Activated T-cell treated with anti-CD3 and anti-CD28 coated beads, Interleukin-2, amount 50 U/mL, for 72 hours (primary cell): ENCODE measurements around the gene DNAJC1. TPM values are rescaled to one million over a fixed set of nuclear protein-coding genes. Genes with fewer than 3 reads are reported as not detected.
"Not testable (repeated sequence)": the region's sequence is repeated elsewhere in the genome, so short reads cannot be mapped to it uniquely, and the experiment has no call there.

Experiments used
- ATAC-seq, 2 donors: fragments of 150-1000 bp; cut with Tn5 transposase; replicated peaks in 1 of 2; 2 replicates each; pipeline ENCODE4 v1.10.0; 2021; ENCODE audit warnings: moderate library complexity in 2 of 2, mild to moderate bottlenecking in 1 of 2
- DNase-seq, 2 donors: peaks; one replicate each; pipeline ENCODE4 v3.0.0; 2021 to 2022; ENCODE audit warnings: mixed read lengths in 1 of 2
- H3K27ac Mint-ChIP-seq: one replicate; pipeline ENCODE4 v1.8.0; 2022; ENCODE audit warnings: mild to moderate bottlenecking, moderate library complexity, mixed read lengths
- H3K27me3 Mint-ChIP-seq: one replicate; pipeline ENCODE4 v1.8.0; 2022; ENCODE audit warnings: low read depth, mixed read lengths
- H3K36me3 Mint-ChIP-seq, 2 donors: one replicate each; pipeline ENCODE4 v1.8.0; 2022; ENCODE audit warnings: mixed read lengths in 2 of 2, mild to moderate bottlenecking in 1 of 2; ENCODE audit not compliant: insufficient read depth in 2 of 2
- H3K4me1 Mint-ChIP-seq: one replicate; pipeline ENCODE4 v1.8.0; 2022; ENCODE audit warnings: low read depth, mixed read lengths
- H3K4me3 Mint-ChIP-seq, 2 donors: one replicate each; pipeline ENCODE4 v1.8.0; 2022; ENCODE audit warnings: mild to moderate bottlenecking in 2 of 2, mixed read lengths in 2 of 2, moderate library complexity in 2 of 2
- H3K9me3 Mint-ChIP-seq, 2 donors: one replicate each; pipeline ENCODE4 v1.8.0; 2022; ENCODE audit warnings: mixed read lengths in 2 of 2
- total RNA-seq, 2 donors: library from RNA; stranded (reverse); gene quantifications; one replicate each; pipeline ENCODE4 v1.2.3, GENCODE V29; 2022

DNAJC1 gene
- total RNA-seq, 2 donors from 2014 or later: 40.6 to 42.4 TPM

GRCh38 chr10:22023508-22023907 lies 20.0 kb upstream of the DNAJC1 start:
- no peak overlapping the region for H3K27ac Mint-ChIP-seq
- peaks cover 5% of the 10 kb centered on the region for H3K27me3 Mint-ChIP-seq
- H3K4me3 Mint-ChIP-seq: peak overlapping the region in 1 of 2 donors; percentile 35
- no peak for DNase-seq
- peaks cover 2 to 6% of the 10 kb centered on the region in 2 donors for H3K36me3 Mint-ChIP-seq
- peaks cover 2 to 7% of the 10 kb centered on the region in 2 donors for H3K9me3 Mint-ChIP-seq
- peak; percentile 45 to 61 for ATAC-seq
- peaks cover 21% of the 10 kb centered on the region for H3K4me1 Mint-ChIP-seq

GRCh38 chr10:22022257-22023032 lies 18.9 kb upstream of the DNAJC1 start:
- ATAC-seq: peak; percentile 88
- DNase-seq: peak; percentile 22 to 54
- Mint-ChIP-seq H3K27me3 (no peaks in the 10 kb centered on the region), H3K9me3 (peaks cover 2 to 7% of the 10 kb centered on the region in 2 donors), H3K27ac (peak overlapping the region; percentile 72), H3K36me3 (peaks cover 2 to 6% of the 10 kb centered on the region in 2 donors), H3K4me1 (peaks cover 21% of the 10 kb centered on the region), H3K4me3 (peak overlapping the region; percentile 35 to 68)

DNA sequence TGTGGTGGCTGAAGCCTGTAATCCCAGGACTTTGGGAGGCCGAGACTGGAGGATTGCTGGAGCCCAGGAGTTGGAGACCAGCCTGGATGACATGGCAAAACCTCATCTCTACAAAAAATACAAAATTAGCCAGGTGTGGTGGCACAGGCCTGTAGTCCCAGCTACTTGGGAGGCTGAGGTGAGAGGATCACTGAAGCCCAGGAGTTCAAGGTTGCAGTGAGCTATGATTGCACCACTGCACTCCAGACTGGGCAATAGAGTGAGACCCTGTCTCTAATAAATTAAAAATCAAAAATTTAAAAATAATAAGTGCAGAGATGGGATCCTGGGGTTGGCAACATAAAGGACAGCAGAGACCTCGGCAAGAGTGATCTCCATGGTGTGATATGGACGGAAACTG lies 17.6 kb upstream of the DNAJC1 start:
- H3K9me3 Mint-ChIP-seq, H3K27ac Mint-ChIP-seq, H3K36me3 Mint-ChIP-seq, DNase-seq, ATAC-seq, H3K27me3 Mint-ChIP-seq, H3K4me3 Mint-ChIP-seq: not testable (repeated sequence)
- H3K4me1 Mint-ChIP-seq: peaks cover 21% of the 10 kb centered on the region

DNA sequence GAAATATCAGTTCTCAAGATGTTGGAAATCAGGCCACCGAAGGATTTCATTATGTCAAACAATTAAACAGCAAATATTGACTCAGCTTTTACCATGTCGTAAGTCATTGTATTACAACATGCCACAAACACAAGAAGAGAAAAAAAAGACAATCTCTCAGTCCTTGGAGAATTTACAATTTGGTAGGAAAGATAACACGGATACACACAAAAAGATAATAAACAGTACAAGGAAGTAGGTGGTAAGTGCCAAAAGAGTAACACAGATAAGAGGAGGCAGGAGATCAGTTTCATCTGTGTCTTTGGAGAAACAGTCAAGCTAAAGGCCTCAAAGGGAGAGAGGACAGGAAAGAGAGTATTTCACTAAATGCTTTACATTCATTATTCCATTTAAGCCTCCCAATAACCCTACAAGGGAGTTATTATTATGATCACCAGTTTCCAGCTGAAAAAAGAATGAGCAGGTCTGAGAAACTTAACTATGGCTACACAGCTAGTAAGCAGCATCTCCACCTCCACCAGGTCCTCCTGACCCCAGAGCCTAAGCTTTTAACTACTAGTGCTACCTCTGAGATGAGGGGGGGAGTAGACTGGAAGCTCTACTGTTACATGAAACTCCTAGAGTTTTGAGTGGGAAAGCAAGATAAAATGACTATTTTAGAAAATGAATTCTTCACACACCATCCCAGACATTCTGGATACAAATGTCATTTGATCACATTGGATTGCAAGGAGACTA lies 13.9 kb upstream of the DNAJC1 start:
- H3K36me3 Mint-ChIP-seq: peaks cover 0 to 3% of the 10 kb centered on the region in 2 donors
- DNase-seq (no peak), ATAC-seq (no peak)
- H3K27ac Mint-ChIP-seq: no peak overlapping the region
- H3K27me3 Mint-ChIP-seq: no peaks in the 10 kb centered on the region
- peaks cover 8% of the 10 kb centered on the region for H3K4me1 Mint-ChIP-seq
- peaks cover 0 to 3% of the 10 kb centered on the region in 2 donors for H3K9me3 Mint-ChIP-seq
- H3K4me3 Mint-ChIP-seq: no peak overlapping the region

DNA sequence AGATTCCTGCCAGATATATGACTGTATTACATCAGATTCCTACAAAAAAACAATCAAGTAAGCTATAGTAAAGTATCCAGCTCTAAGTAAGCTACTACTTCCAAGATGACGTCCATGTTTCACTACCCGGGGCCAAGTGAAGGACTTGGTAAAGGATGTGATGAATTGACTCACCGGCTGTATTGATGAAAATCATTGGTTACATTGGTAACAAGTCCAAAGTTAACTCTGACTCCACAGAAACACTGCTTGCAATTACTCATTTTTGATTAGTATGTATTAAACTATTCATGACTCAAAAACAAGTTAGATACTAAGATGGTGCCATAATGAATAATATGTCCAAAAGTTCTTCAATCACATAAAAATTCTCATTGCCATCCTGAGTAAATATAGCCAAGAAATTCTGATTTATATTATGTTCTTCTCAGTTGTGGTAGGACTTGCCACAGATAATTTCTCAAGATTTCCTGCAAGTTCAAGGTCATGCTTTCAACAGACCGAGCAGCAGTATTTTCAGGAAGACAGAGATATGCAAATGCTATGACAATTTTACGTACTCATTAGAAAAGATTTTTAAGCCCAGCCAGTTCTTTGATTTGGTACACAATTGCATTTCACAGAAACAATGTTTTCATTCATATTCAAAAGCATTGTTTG lies 12.6 kb upstream of the DNAJC1 start:
- no peaks in the 10 kb centered on the region for H3K9me3 Mint-ChIP-seq
- H3K27me3 Mint-ChIP-seq: no peaks in the 10 kb centered on the region
- ATAC-seq: no peak
- DNase-seq: no peak
- no peak overlapping the region for H3K27ac Mint-ChIP-seq
- no peak overlapping the region for H3K4me3 Mint-ChIP-seq
- H3K4me1 Mint-ChIP-seq: no peaks in the 10 kb centered on the region
- no peaks in the 10 kb centered on the region for H3K36me3 Mint-ChIP-seq

DNA sequence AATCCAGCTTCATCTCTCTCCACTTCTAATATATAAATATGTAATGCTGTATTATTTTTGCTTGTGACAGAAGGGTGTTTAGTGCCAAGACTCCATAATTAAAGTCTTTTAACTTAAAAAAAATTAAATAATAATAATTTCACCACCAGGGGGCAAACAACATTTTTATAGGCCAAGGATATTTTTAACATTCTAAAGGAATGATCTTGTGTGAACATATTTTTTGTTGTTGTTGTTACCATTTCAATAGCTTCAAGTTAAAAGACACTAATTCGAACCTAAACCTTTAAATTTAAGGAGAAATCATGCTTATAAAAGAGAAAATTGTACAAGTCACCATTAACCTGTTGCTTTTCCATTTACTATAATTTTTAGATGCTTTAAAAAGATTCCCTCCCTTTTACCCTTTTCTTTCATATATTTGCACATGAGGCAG lies 7.5 kb upstream of the DNAJC1 start:
- no peaks in the 10 kb centered on the region for H3K27me3 Mint-ChIP-seq
- ATAC-seq: no peak
- no peak overlapping the region for H3K27ac Mint-ChIP-seq
- H3K4me1 Mint-ChIP-seq: no peaks in the 10 kb centered on the region
- H3K36me3 Mint-ChIP-seq: peaks cover 2 to 7% of the 10 kb centered on the region in 2 donors
- no peak for DNase-seq
- H3K4me3 Mint-ChIP-seq: no peak overlapping the region
- no peaks in the 10 kb centered on the region for H3K9me3 Mint-ChIP-seq

- ATAC-seq (no peak), DNase-seq (no peak)
- H3K4me3 Mint-ChIP-seq: no peak overlapping the region
- peaks cover 2% of the 10 kb centered on the region for H3K4me1 Mint-ChIP-seq
- peaks cover 2 to 9% of the 10 kb centered on the region in 2 donors for H3K36me3 Mint-ChIP-seq
- H3K27ac Mint-ChIP-seq: no peak overlapping the region
- no peaks in the 10 kb centered on the region for H3K9me3 Mint-ChIP-seq
- peaks cover 3% of the 10 kb centered on the region for H3K27me3 Mint-ChIP-seq
Measured at GRCh38 chr10:22010539-22010938, 7.0 kb upstream of the DNAJC1 start.

GRCh38 chr10:22006379-22006884 lies 2.9 kb upstream of the DNAJC1 start:
- Mint-ChIP-seq H3K4me1 (peaks cover 17% of the 10 kb centered on the region), H3K36me3 (peaks cover 3 to 11% of the 10 kb centered on the region in 2 donors), H3K27ac (peak overlapping the region; percentile 59), H3K27me3 (peaks cover 7% of the 10 kb centered on the region), H3K4me3 (no peak overlapping the region), H3K9me3 (no peaks in the 10 kb centered on the region)
- DNase-seq: no peak
- ATAC-seq: no peak

GRCh38 chr10:22005763-22006162 lies 2.2 kb upstream of the DNAJC1 start:
- peaks cover 7% of the 10 kb centered on the region for H3K27me3 Mint-ChIP-seq
- ATAC-seq: no peak
- no peaks in the 10 kb centered on the region for H3K9me3 Mint-ChIP-seq
- H3K36me3 Mint-ChIP-seq: peaks cover 3 to 11% of the 10 kb centered on the region in 2 donors
- H3K4me1 Mint-ChIP-seq: peaks cover 20% of the 10 kb centered on the region
- DNase-seq: no peak
- H3K27ac Mint-ChIP-seq: no peak overlapping the region
- H3K4me3 Mint-ChIP-seq: no peak overlapping the region

GRCh38 chr10:22003964-22004281 lies 393 bp upstream of the DNAJC1 start:
- Mint-ChIP-seq H3K9me3 (no peaks in the 10 kb centered on the region), H3K4me3 (peak overlapping the region; percentile 90 to 98), H3K36me3 (peaks cover 5 to 11% of the 10 kb centered on the region in 2 donors), H3K4me1 (peaks cover 28% of the 10 kb centered on the region), H3K27me3 (peaks cover 7% of the 10 kb centered on the region), H3K27ac (peak overlapping the region; percentile 38)
- ATAC-seq: no peak
- no peak for DNase-seq

- H3K9me3 Mint-ChIP-seq: no peaks in the 10 kb centered on the region
- H3K27me3 Mint-ChIP-seq: peaks cover 7% of the 10 kb centered on the region
- ATAC-seq (peak in 1 of 2 donors; percentile 9), DNase-seq (no peak)
- peaks cover 5 to 11% of the 10 kb centered on the region in 2 donors for H3K36me3 Mint-ChIP-seq
- H3K4me1 Mint-ChIP-seq: peaks cover 28% of the 10 kb centered on the region
- H3K27ac Mint-ChIP-seq: peak overlapping the region; percentile 74
- peak overlapping the region; percentile 90 to 98 for H3K4me3 Mint-ChIP-seq
Measured at GRCh38 chr10:22002591-22003176, 846 bp downstream of the DNAJC1 start.

DNA sequence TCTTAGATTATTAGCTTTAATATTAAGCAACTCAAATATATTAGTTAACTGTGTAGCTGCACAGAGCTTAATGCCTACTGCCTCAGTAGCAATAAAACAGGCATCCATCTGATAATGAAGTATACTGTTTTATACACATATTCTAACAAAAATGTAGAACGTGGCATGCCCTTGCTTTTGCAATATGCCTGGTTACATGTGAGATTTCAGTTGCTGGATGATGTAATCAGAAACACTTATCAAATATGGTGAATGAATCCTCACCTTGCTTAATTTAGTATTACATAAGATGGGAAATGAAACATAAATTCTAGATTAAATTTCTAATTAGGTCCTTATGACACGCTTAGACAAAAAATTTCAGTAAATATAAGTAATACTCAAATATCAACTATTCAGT lies 8.0 kb downstream of the DNAJC1 start:
- peaks cover 26% of the 10 kb centered on the region for H3K4me1 Mint-ChIP-seq
- DNase-seq: no peak

More for the DNA sequence above, 8.0 kb downstream of the DNAJC1 start:
- Mint-ChIP-seq H3K27ac (no peak overlapping the region), H3K36me3 (peaks cover 0 to 2% of the 10 kb centered on the region in 2 donors), H3K27me3 (no peaks in the 10 kb centered on the region), H3K4me3 (no peak overlapping the region), H3K9me3 (no peaks in the 10 kb centered on the region)
- no peak for ATAC-seq
